ENCODE measurements around the gene ZFP57.

- TF ChIP-seq CTCF (IDR thresholded peaks at IDR 0.05 in 2 of 3, conservative IDR thresholded peaks at IDR 0.05 in 1 of 3; ENCODE audit: control insufficient read depth in 2 of 3, extremely low read depth in 1 of 3, insufficient read depth in 1 of 3, low read depth in 3 of 3, low read length in 3 of 3), result no peak
- no peak for TF ChIP-seq NR2C2 (IDR thresholded peaks at IDR 0.05; ENCODE audit: borderline replicate concordance, control insufficient read depth, insufficient read length, low read depth)
- TF ChIP-seq FOXM1 (IDR thresholded peaks at IDR 0.05; ENCODE audit: low read depth, low read length), result no peak
- TF ChIP-seq ZBTB33 (IDR thresholded peaks at IDR 0.05), result no peak
- TF ChIP-seq USF2 (IDR thresholded peaks at IDR 0.05; ENCODE audit: borderline replicate concordance, low read depth, low read length), result no peak
- no peak for TF ChIP-seq REST (IDR thresholded peaks at IDR 0.05; ENCODE audit: low read depth, low read length)
- TF ChIP-seq CBX3 (IDR thresholded peaks at IDR 0.05; ENCODE audit: borderline replicate concordance, low read depth), result no peak
- TF ChIP-seq NRF1 (conservative IDR thresholded peaks at IDR 0.05; ENCODE audit: low read depth, low read length), result no peak
- TF ChIP-seq EP300 (IDR thresholded peaks at IDR 0.05; ENCODE audit: borderline replicate concordance in 1 of 2, control insufficient read depth in 1 of 2, low read depth in 2 of 2, low read length in 2 of 2), result no peak
- TF ChIP-seq HCFC1 (IDR thresholded peaks at IDR 0.05; ENCODE audit: low read length), result no peak
- TF ChIP-seq PRDM15 (CRISPR knock-in tag; IDR thresholded peaks at IDR 0.05), result no peak
- no peak for TF ChIP-seq HDAC6 (IDR thresholded peaks at IDR 0.05; ENCODE audit: unreplicated experiment)
- TF ChIP-seq ESRRA (IDR thresholded peaks at IDR 0.05; ENCODE audit: low read length), result no peak
Observed at GRCh38 chr6:29655658-29656057, 25.3 kb downstream of the ZFP57 start.
